ENCODE measurements around the gene FSTL4.

FSTL4 gene

GRCh38 chr5:133430095-133430494 lies 182.2 kb downstream of the FSTL4 start:
- Mint-ChIP-seq H3K4me3 (no peak overlapping the region), H3K4me1 (ENCODE audit: low read depth) (no peaks in the 10 kb centered on the region), H3K27ac (no peak overlapping the region), H3K9me3 (no peaks in the 10 kb centered on the region), H3K36me3 (ENCODE audit: low read depth) (no peaks in the 10 kb centered on the region), H3K27me3 (ENCODE audit: low read depth) (peaks cover 29% of the 10 kb centered on the region)
- no peak for DNase-seq (ENCODE audit: low spot score)

- H3K4me3 Mint-ChIP-seq = no peak overlapping the region
- no peak overlapping the region for H3K27ac Mint-ChIP-seq
- H3K4me1 Mint-ChIP-seq (ENCODE audit: low read depth) = no peaks in the 10 kb centered on the region
- peaks cover 25% of the 10 kb centered on the region for H3K27me3 Mint-ChIP-seq (ENCODE audit: low read depth)
- no peak for DNase-seq (ENCODE audit: low spot score)
- no peaks in the 10 kb centered on the region for H3K9me3 Mint-ChIP-seq
- H3K36me3 Mint-ChIP-seq (ENCODE audit: low read depth) = no peaks in the 10 kb centered on the region
Observed at GRCh38 chr5:133429046-133429445, 183.3 kb downstream of the FSTL4 start.

GRCh38 chr5:133428072-133428660 lies 184.2 kb downstream of the FSTL4 start:
- Mint-ChIP-seq H3K4me1 (ENCODE audit: low read depth) (peaks cover 4% of the 10 kb centered on the region), H3K4me3 (no peak overlapping the region), H3K9me3 (no peaks in the 10 kb centered on the region), H3K27ac (no peak overlapping the region), H3K27me3 (ENCODE audit: low read depth) (peaks cover 23% of the 10 kb centered on the region), H3K36me3 (ENCODE audit: low read depth) (no peaks in the 10 kb centered on the region)
- no peak for DNase-seq (ENCODE audit: low spot score)

- Mint-ChIP-seq H3K27me3 (ENCODE audit: low read depth) (peaks cover 24% of the 10 kb centered on the region), H3K36me3 (ENCODE audit: low read depth) (no peaks in the 10 kb centered on the region), H3K4me3 (no peak overlapping the region), H3K4me1 (ENCODE audit: low read depth) (peaks cover 4% of the 10 kb centered on the region), H3K9me3 (no peaks in the 10 kb centered on the region), H3K27ac (no peak overlapping the region)
- no peak for DNase-seq (ENCODE audit: low spot score)
Observed at GRCh38 chr5:133427121-133427777, 185.1 kb downstream of the FSTL4 start.

- no peak for DNase-seq (ENCODE audit: low spot score)
- Mint-ChIP-seq H3K4me3 (no peak overlapping the region), H3K36me3 (ENCODE audit: low read depth) (no peaks in the 10 kb centered on the region), H3K27me3 (ENCODE audit: low read depth) (peaks cover 30% of the 10 kb centered on the region), H3K4me1 (ENCODE audit: low read depth) (peaks cover 4% of the 10 kb centered on the region), H3K27ac (no peak overlapping the region), H3K9me3 (no peaks in the 10 kb centered on the region)
Observed at GRCh38 chr5:133426264-133426663, 186.1 kb downstream of the FSTL4 start.

GRCh38 chr5:133425764-133426163 lies 186.6 kb downstream of the FSTL4 start:
- H3K36me3 Mint-ChIP-seq (ENCODE audit: low read depth) = no peaks in the 10 kb centered on the region

GRCh38 chr5:133425222-133425621 lies 187.1 kb downstream of the FSTL4 start:
- DNase-seq (ENCODE audit: low spot score) = no peak
- H3K27me3 Mint-ChIP-seq (ENCODE audit: low read depth) = peaks cover 27% of the 10 kb centered on the region
- H3K36me3 Mint-ChIP-seq (ENCODE audit: low read depth) = no peaks in the 10 kb centered on the region
- no peaks in the 10 kb centered on the region for H3K9me3 Mint-ChIP-seq
- H3K27ac Mint-ChIP-seq = no peak overlapping the region
- no peak overlapping the region for H3K4me3 Mint-ChIP-seq
- H3K4me1 Mint-ChIP-seq (ENCODE audit: low read depth) = peaks cover 4% of the 10 kb centered on the region

More at GRCh38 chr5:133425764-133426163, 186.6 kb downstream of the FSTL4 start:
- Mint-ChIP-seq H3K4me3 (no peak overlapping the region), H3K9me3 (no peaks in the 10 kb centered on the region), H3K4me1 (ENCODE audit: low read depth) (peaks cover 4% of the 10 kb centered on the region), H3K27ac (no peak overlapping the region), H3K27me3 (ENCODE audit: low read depth) (peaks cover 27% of the 10 kb centered on the region)
- DNase-seq (ENCODE audit: low spot score) = no peak

GRCh38 chr5:133423618-133424282 lies 188.6 kb downstream of the FSTL4 start:
- H3K9me3 Mint-ChIP-seq = no peaks in the 10 kb centered on the region
- no peak overlapping the region for H3K27ac Mint-ChIP-seq
- peak; percentile 60 for DNase-seq (ENCODE audit: low spot score)
- peaks cover 4% of the 10 kb centered on the region for H3K4me1 Mint-ChIP-seq (ENCODE audit: low read depth)
- H3K36me3 Mint-ChIP-seq (ENCODE audit: low read depth) = no peaks in the 10 kb centered on the region
- H3K27me3 Mint-ChIP-seq (ENCODE audit: low read depth) = peaks cover 27% of the 10 kb centered on the region
- H3K4me3 Mint-ChIP-seq = no peak overlapping the region

GRCh38 chr5:133423011-133423617 lies 189.2 kb downstream of the FSTL4 start:
- peaks cover 28% of the 10 kb centered on the region for H3K27me3 Mint-ChIP-seq (ENCODE audit: low read depth)
- peaks cover 4% of the 10 kb centered on the region for H3K4me1 Mint-ChIP-seq (ENCODE audit: low read depth)
- H3K4me3 Mint-ChIP-seq = no peak overlapping the region
- no peaks in the 10 kb centered on the region for H3K36me3 Mint-ChIP-seq (ENCODE audit: low read depth)
- H3K27ac Mint-ChIP-seq = no peak overlapping the region
- H3K9me3 Mint-ChIP-seq = no peaks in the 10 kb centered on the region
- DNase-seq (ENCODE audit: low spot score) = no peak

GRCh38 chr5:133421806-133422205 lies 190.5 kb downstream of the FSTL4 start:
- Mint-ChIP-seq H3K27ac (no peak overlapping the region), H3K4me3 (no peak overlapping the region), H3K36me3 (ENCODE audit: low read depth) (no peaks in the 10 kb centered on the region), H3K9me3 (no peaks in the 10 kb centered on the region), H3K4me1 (ENCODE audit: low read depth) (peaks cover 4% of the 10 kb centered on the region), H3K27me3 (ENCODE audit: low read depth) (peaks cover 30% of the 10 kb centered on the region)
- DNase-seq (ENCODE audit: low spot score) = no peak

- Mint-ChIP-seq H3K9me3 (no peaks in the 10 kb centered on the region), H3K36me3 (ENCODE audit: low read depth) (no peaks in the 10 kb centered on the region), H3K4me3 (no peak overlapping the region), H3K27me3 (ENCODE audit: low read depth) (peaks cover 31% of the 10 kb centered on the region), H3K4me1 (ENCODE audit: low read depth) (peaks cover 4% of the 10 kb centered on the region), H3K27ac (no peak overlapping the region)
- DNase-seq (ENCODE audit: low spot score) = no peak
Observed at GRCh38 chr5:133421394-133421793, 190.9 kb downstream of the FSTL4 start.

GRCh38 chr5:133420440-133421301 lies 191.7 kb downstream of the FSTL4 start:
- H3K4me3 Mint-ChIP-seq = no peak overlapping the region
- no peak for DNase-seq (ENCODE audit: low spot score)
- no peak overlapping the region for H3K27ac Mint-ChIP-seq
- peaks cover 33% of the 10 kb centered on the region for H3K27me3 Mint-ChIP-seq (ENCODE audit: low read depth)
- H3K4me1 Mint-ChIP-seq (ENCODE audit: low read depth) = peaks cover 4% of the 10 kb centered on the region
- no peaks in the 10 kb centered on the region for H3K36me3 Mint-ChIP-seq (ENCODE audit: low read depth)
- no peaks in the 10 kb centered on the region for H3K9me3 Mint-ChIP-seq

GRCh38 chr5:133415906-133416305 lies 196.4 kb downstream of the FSTL4 start:
- Mint-ChIP-seq H3K27me3 (ENCODE audit: low read depth) (peaks cover 34% of the 10 kb centered on the region), H3K27ac (no peak overlapping the region), H3K9me3 (no peaks in the 10 kb centered on the region), H3K4me3 (no peak overlapping the region), H3K36me3 (ENCODE audit: low read depth) (no peaks in the 10 kb centered on the region), H3K4me1 (ENCODE audit: low read depth) (no peaks in the 10 kb centered on the region)
- no peak for DNase-seq (ENCODE audit: low spot score)

Measured in T-helper 2 cell treated with Interferon-gamma antibody and Interleukin-4, amounts not matched to agents 5 μg/mL and 100 μg/mL, for 36 hours (primary cell).